ENCODE results near the gene CAPNS1.
A peak's percentile ranks its signal among the peaks of the same experiment; 100 is the strongest.

The CAPNS1 gene

DNA sequence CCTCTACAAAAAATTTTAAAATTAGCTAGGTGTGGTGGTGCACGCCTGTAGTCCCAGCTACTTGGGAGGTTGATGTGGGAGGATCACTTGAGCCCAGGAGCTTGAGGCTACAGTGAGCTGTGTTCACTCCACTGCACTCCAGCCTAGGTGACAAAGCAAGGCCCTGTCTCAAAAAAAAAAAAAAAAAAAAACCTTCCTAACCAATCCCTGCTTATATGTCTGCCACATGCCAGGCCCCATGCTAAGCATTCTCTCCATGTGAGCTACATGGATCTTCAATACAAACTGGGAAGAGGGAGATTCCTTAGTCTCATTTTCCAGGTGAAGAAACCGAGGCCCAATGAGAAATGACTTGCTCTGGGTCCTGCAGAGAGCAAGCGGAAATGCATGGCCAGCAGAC is 31.2 kb upstream of the CAPNS1 start:
- Histone ChIP-seq H3K4me1 (ENCODE audit: insufficient read depth, insufficient read length) (peaks cover 11% of the 10 kb centered on the region), H3K9ac (ENCODE audit: insufficient read length, low read depth) (no peak overlapping the region), H3K4me3 (ENCODE audit: insufficient read length, low read depth) (no peak overlapping the region), H3K27me3 (ENCODE audit: insufficient read depth, insufficient read length) (no peaks in the 10 kb centered on the region), H3K36me3 (ENCODE audit: insufficient read depth, insufficient read length, low read length) (peaks cover 46% of the 10 kb centered on the region), H3K9me3 (ENCODE audit: insufficient read depth, low read length) (no peaks in the 10 kb centered on the region)
- TF ChIP-seq YY1 (IDR thresholded peaks at IDR 0.05; ENCODE audit: insufficient read depth, insufficient read length) (no peak), ZNF274 (IDR thresholded peaks at IDR 0.05; ENCODE audit: low read depth, low read length) (no peak), SUZ12 (IDR thresholded peaks at IDR 0.05; ENCODE audit: extremely low read depth, insufficient read depth, insufficient read length) (no peak)
- no peak for DNase-seq (ENCODE audit: low read depth, low spot score)

DNA sequence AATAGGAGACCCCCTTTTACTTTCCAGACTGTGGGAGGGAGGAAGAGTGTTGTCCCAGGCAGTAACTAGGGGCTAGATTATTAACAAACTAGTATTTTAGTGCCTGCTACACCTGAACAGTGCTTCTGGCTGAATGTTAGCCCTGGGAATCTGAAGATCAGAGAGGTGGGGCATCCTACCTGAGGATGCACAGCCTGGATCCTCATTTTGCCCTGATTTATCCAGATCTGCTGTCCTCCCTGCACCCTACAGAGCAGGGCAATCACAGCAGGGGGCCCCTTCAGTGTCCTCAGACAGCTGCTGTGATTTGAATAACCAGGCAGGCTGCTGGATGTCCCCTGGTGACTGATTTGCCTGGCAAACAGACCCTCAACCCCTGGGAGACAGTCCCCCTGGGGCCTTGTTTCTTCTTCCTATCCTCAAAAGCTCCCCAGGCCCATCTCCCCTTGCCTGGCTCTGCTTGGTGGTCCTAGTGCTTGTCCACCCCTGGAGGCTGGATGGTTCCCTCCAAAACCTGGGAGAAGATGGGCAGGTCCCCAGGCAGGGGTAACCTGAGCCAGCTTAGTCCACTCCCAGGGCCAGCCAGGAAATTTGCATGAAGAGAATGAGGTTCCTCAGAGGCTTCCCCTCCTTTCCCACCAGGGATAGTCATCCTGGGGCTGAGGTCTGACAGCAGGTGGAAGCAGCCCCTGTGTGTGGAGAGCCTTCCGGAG is 29.2 kb upstream of the CAPNS1 start, which contains the start of gene OVOL3:
TSS of gene OVOL3 (plus strand) at position 657 of the 713 bp plus-strand sequence. CDS start 60 bp downstream, outside the sequence.
- no peaks in the 10 kb centered on the region for H3K27me3 ChIP-seq (ENCODE audit: insufficient read depth, insufficient read length)
- no peak for TF ChIP-seq SUZ12 (IDR thresholded peaks at IDR 0.05; ENCODE audit: extremely low read depth, insufficient read depth, insufficient read length)
- TF ChIP-seq ZNF274 (IDR thresholded peaks at IDR 0.05; ENCODE audit: low read depth, low read length) = no peak
- TF ChIP-seq YY1 (IDR thresholded peaks at IDR 0.05; ENCODE audit: insufficient read depth, insufficient read length) = no peak
- H3K9ac ChIP-seq (ENCODE audit: insufficient read length, low read depth) = peak within 1 kb of the TSS; percentile 61
- DNase-seq (ENCODE audit: low read depth, low spot score) = peak; percentile 40
- no peaks in the 10 kb centered on the region for H3K9me3 ChIP-seq (ENCODE audit: insufficient read depth, low read length)
- peaks cover 14% of the 10 kb centered on the region for H3K4me1 ChIP-seq (ENCODE audit: insufficient read depth, insufficient read length)
- no peak within 1 kb of the TSS for H3K4me3 ChIP-seq (ENCODE audit: insufficient read length, low read depth)
- peaks cover 28% of the 10 kb centered on the region for H3K36me3 ChIP-seq (ENCODE audit: insufficient read depth, insufficient read length, low read length)

DNA sequence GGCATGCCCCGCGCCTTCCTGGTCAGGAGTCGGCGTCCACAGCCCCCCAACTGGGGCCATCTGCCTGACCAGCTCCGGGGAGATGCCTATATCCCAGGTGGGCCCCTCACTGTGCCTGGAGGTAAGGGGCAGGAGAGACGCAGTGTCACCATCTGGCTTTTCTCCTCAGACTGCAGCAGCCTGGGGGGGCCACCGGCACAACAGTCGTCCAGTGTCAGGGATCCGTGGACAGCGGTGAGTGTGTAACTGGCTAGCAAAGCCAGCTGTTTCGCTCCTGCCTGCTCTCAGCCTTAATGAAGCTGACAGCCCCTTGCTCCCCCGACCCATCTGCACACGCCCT is 28.7 kb upstream of the CAPNS1 start:
- DNase-seq (ENCODE audit: low read depth, low spot score) = no peak
- TF ChIP-seq ZNF274 (IDR thresholded peaks at IDR 0.05; ENCODE audit: low read depth, low read length) (no peak), SUZ12 (IDR thresholded peaks at IDR 0.05; ENCODE audit: extremely low read depth, insufficient read depth, insufficient read length) (no peak), YY1 (IDR thresholded peaks at IDR 0.05; ENCODE audit: insufficient read depth, insufficient read length) (no peak)
- Histone ChIP-seq H3K9ac (ENCODE audit: insufficient read length, low read depth) (peak overlapping the region; percentile 61), H3K9me3 (ENCODE audit: insufficient read depth, low read length) (no peaks in the 10 kb centered on the region), H3K4me3 (ENCODE audit: insufficient read length, low read depth) (no peak overlapping the region), H3K27me3 (ENCODE audit: insufficient read depth, insufficient read length) (no peaks in the 10 kb centered on the region), H3K36me3 (ENCODE audit: insufficient read depth, insufficient read length, low read length) (peaks cover 28% of the 10 kb centered on the region), H3K4me1 (ENCODE audit: insufficient read depth, insufficient read length) (peaks cover 18% of the 10 kb centered on the region)

DNA sequence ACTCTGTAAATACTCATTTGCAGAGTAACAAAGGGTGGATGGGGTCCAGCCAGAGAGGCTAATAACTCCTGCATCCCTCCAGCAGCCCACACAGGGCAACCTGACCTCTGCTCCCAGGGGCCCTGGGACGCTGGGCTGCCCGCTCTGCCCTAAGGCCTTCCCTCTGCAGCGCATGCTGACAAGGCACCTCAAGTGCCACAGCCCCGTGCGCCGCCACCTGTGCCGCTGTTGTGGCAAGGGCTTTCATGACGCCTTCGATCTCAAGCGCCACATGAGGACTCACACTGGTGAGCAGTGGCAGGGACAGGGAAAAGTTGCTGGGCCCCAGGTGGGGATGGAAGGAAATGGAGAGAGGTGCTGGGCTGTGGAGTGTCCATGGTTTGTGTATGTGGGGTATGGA is 27.2 kb upstream of the CAPNS1 start:
- Histone ChIP-seq H3K9ac (ENCODE audit: insufficient read length, low read depth) (peak overlapping the region; percentile 21), H3K9me3 (ENCODE audit: insufficient read depth, low read length) (no peaks in the 10 kb centered on the region), H3K4me3 (ENCODE audit: insufficient read length, low read depth) (no peak overlapping the region), H3K4me1 (ENCODE audit: insufficient read depth, insufficient read length) (peaks cover 19% of the 10 kb centered on the region), H3K27me3 (ENCODE audit: insufficient read depth, insufficient read length) (no peaks in the 10 kb centered on the region), H3K36me3 (ENCODE audit: insufficient read depth, insufficient read length, low read length) (peaks cover 28% of the 10 kb centered on the region)
- TF ChIP-seq YY1 (IDR thresholded peaks at IDR 0.05; ENCODE audit: insufficient read depth, insufficient read length) = no peak
- TF ChIP-seq ZNF274 (IDR thresholded peaks at IDR 0.05; ENCODE audit: low read depth, low read length) = no peak
- TF ChIP-seq SUZ12 (IDR thresholded peaks at IDR 0.05; ENCODE audit: extremely low read depth, insufficient read depth, insufficient read length) = no peak
- DNase-seq (ENCODE audit: low read depth, low spot score) = no peak

DNA sequence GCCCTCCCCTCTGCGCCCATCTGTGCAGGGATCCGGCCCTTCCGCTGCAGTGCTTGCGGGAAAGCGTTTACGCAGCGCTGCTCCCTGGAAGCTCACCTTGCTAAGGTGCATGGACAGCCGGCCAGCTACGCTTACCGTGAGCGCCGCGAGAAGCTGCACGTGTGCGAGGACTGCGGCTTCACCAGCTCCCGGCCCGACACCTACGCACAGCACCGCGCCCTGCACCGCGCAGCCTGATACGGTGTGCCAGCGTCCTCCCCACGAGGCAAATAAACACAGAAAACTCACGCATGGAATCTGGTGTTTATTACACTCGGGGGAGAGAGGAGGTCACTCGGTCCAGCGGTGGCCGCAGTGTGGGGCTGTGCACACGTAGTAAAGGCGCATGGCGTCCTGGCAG is 26.4 kb upstream of the CAPNS1 start:
- Histone ChIP-seq H3K4me1 (ENCODE audit: insufficient read depth, insufficient read length) (peaks cover 17% of the 10 kb centered on the region), H3K9ac (ENCODE audit: insufficient read length, low read depth) (peak overlapping the region; percentile 91), H3K4me3 (ENCODE audit: insufficient read length, low read depth) (peak overlapping the region; percentile 78), H3K9me3 (ENCODE audit: insufficient read depth, low read length) (no peaks in the 10 kb centered on the region), H3K27me3 (ENCODE audit: insufficient read depth, insufficient read length) (no peaks in the 10 kb centered on the region), H3K36me3 (ENCODE audit: insufficient read depth, insufficient read length, low read length) (peaks cover 34% of the 10 kb centered on the region)
- no peak for DNase-seq (ENCODE audit: low read depth, low spot score)
- TF ChIP-seq ZNF274 (IDR thresholded peaks at IDR 0.05; ENCODE audit: low read depth, low read length) = no peak
- no peak for TF ChIP-seq SUZ12 (IDR thresholded peaks at IDR 0.05; ENCODE audit: extremely low read depth, insufficient read depth, insufficient read length)
- no peak for TF ChIP-seq YY1 (IDR thresholded peaks at IDR 0.05; ENCODE audit: insufficient read depth, insufficient read length)

DNA sequence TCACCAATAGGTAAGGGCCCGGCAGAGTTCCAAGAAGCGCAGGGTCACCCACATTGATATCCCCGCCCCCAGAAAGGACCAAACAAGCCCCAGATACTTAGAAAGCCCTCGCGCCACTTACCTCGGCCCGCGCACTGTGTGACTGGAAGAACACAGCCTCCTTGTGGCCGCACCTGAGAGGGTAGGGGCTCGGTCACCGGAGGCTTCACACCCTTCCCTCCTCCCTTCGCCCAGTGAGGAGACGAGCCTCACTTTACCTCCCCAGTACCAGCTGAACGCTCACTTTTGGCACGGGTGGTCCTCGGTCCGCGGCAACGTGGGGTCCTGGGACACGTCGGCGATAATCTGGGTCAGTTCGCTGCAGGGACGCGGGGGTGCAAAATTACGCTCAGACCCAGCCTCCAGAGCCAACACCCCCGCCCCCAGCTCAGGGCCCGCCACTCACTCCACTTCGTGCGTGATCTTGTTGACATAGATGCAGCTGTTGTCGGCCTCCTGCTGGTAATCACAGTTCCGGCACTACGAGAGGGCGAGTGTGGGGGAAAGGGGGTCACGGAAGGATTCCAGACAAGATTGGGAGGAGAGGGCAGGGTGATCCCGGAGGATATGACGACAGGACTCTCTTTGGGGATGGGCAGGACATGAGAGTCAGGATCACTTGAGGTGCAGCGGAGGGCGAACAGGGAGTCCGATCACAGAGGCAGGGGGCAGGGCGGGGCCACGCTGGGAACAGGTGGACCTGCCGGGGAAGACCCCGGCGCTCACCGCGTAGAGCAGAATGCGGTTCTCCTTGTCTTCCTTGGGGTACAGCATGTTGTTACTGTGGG is 25.8 kb upstream of the CAPNS1 start:
- Histone ChIP-seq H3K4me1 (ENCODE audit: insufficient read depth, insufficient read length) (peaks cover 21% of the 10 kb centered on the region), H3K4me3 (ENCODE audit: insufficient read length, low read depth) (peak overlapping the region; percentile 78), H3K36me3 (ENCODE audit: insufficient read depth, insufficient read length, low read length) (peaks cover 40% of the 10 kb centered on the region), H3K27me3 (ENCODE audit: insufficient read depth, insufficient read length) (no peaks in the 10 kb centered on the region), H3K9ac (ENCODE audit: insufficient read length, low read depth) (peak overlapping the region; percentile 91), H3K9me3 (ENCODE audit: insufficient read depth, low read length) (no peaks in the 10 kb centered on the region)
- TF ChIP-seq YY1 (IDR thresholded peaks at IDR 0.05; ENCODE audit: insufficient read depth, insufficient read length) = no peak
- no peak for TF ChIP-seq SUZ12 (IDR thresholded peaks at IDR 0.05; ENCODE audit: extremely low read depth, insufficient read depth, insufficient read length)
- TF ChIP-seq ZNF274 (IDR thresholded peaks at IDR 0.05; ENCODE audit: low read depth, low read length) = no peak
- no peak for DNase-seq (ENCODE audit: low read depth, low spot score)
